ENCODE data around the gene ST8SIA5. TPM values are rescaled to one million over a fixed set of nuclear protein-coding genes. Genes with fewer than 3 reads are reported as not detected.

The ST8SIA5 gene
- total and polyA plus RNA-seq, 2 experiments from 2014 or later, result 3.3 to 4.8 TPM

- TF ChIP-seq, protein P1, sequence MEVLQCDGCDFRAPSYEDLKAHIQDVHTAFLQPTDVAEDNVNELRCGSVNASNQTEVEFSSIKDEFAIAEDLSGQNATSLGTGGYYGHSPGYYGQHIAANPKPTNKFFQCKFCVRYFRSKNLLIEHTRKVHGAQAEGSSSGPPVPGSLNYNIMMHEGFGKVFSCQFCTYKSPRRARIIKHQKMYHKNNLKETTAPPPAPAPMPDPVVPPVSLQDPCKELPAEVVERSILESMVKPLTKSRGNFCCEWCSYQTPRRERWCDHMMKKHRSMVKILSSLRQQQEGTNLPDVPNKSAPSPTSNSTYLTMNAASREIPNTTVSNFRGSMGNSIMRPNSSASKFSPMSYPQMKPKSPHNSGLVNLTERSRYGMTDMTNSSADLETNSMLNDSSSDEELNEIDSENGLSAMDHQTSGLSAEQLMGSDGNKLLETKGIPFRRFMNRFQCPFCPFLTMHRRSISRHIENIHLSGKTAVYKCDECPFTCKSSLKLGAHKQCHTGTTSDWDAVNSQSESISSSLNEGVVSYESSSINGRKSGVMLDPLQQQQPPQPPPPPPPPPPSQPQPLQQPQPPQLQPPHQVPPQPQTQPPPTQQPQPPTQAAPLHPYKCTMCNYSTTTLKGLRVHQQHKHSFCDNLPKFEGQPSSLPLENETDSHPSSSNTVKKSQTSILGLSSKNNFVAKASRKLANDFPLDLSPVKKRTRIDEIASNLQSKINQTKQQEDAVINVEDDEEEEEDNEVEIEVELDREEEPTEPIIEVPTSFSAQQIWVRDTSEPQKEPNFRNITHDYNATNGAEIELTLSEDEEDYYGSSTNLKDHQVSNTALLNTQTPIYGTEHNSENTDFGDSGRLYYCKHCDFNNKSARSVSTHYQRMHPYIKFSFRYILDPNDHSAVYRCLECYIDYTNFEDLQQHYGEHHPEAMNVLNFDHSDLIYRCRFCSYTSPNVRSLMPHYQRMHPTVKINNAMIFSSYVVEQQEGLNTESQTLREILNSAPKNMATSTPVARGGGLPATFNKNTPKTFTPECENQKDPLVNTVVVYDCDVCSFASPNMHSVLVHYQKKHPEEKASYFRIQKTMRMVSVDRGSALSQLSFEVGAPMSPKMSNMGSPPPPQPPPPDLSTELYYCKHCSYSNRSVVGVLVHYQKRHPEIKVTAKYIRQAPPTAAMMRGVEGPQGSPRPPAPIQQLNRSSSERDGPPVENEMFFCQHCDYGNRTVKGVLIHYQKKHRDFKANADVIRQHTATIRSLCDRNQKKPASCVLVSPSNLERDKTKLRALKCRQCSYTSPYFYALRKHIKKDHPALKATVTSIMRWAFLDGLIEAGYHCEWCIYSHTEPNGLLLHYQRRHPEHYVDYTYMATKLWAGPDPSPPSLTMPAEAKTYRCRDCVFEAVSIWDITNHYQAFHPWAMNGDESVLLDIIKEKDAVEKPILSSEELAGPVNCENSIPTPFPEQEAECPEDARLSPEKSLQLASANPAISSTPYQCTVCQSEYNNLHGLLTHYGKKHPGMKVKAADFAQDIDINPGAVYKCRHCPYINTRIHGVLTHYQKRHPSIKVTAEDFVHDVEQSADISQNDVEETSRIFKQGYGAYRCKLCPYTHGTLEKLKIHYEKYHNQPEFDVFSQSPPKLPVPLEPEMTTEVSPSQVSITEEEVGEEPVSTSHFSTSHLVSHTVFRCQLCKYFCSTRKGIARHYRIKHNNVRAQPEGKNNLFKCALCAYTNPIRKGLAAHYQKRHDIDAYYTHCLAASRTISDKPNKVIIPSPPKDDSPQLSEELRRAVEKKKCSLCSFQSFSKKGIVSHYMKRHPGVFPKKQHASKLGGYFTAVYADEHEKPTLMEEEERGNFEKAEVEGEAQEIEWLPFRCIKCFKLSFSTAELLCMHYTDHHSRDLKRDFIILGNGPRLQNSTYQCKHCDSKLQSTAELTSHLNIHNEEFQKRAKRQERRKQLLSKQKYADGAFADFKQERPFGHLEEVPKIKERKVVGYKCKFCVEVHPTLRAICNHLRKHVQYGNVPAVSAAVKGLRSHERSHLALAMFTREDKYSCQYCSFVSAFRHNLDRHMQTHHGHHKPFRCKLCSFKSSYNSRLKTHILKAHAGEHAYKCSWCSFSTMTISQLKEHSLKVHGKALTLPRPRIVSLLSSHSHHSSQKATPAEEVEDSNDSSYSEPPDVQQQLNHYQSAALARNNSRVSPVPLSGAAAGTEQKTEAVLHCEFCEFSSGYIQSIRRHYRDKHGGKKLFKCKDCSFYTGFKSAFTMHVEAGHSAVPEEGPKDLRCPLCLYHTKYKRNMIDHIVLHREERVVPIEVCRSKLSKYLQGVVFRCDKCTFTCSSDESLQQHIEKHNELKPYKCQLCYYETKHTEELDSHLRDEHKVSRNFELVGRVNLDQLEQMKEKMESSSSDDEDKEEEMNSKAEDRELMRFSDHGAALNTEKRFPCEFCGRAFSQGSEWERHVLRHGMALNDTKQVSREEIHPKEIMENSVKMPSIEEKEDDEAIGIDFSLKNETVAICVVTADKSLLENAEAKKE (CRISPR knock-in tag; IDR thresholded peaks at IDR 0.05), result no peak
- TF ChIP-seq ZNF114 (CRISPR knock-in tag; IDR thresholded peaks at IDR 0.05) (no peak), NANOG (IDR thresholded peaks at IDR 0.05; ENCODE audit: borderline replicate concordance) (no peak)
Observed at GRCh38 chr18:46789088-46789487, 32.2 kb upstream of the ST8SIA5 start (continued).

- Mint-ChIP-seq H3K36me3 (ENCODE audit: low read depth) (peaks cover 19% of the 10 kb centered on the region), H3K27me3 (ENCODE audit: insufficient read depth, low read depth, poor library complexity) (no peaks in the 10 kb centered on the region), H3K4me1 (no peaks in the 10 kb centered on the region), H3K27ac (no peak overlapping the region), H3K4me3 (no peak overlapping the region), H3K9me3 (peaks cover 25% of the 10 kb centered on the region)
- H4K20me1 ChIP-seq (replicated peaks; ENCODE audit: insufficient read depth), result no peaks in the 10 kb centered on the region
- peaks cover 4% of the 10 kb centered on the region; the same call in 1 of the 2 replicates for H3K4me1 ChIP-seq (ENCODE audit: insufficient read depth)
- ATAC-seq (no peak), DNase-seq (ENCODE audit: low spot score) (no peak)
- H3F3A ChIP-seq (replicated peaks; ENCODE audit: low read depth), result no peaks in the 10 kb centered on the region
- no peak overlapping the region for H3K4me3 ChIP-seq
- no peaks in the 10 kb centered on the region for H3K9me2 ChIP-seq (ENCODE audit: insufficient read depth)
- H3K36me3 ChIP-seq (ENCODE audit: insufficient read depth), result peaks cover 4% of the 10 kb centered on the region; the same call in 1 of the 2 replicates
- no peaks in the 10 kb centered on the region for H3K79me2 ChIP-seq (replicated peaks; ENCODE audit: insufficient read depth)
- no peak overlapping the region for H3K27ac ChIP-seq (ENCODE audit: low read depth)
- no peak overlapping the region for H3K4me2 ChIP-seq
- no peak overlapping the region for H2AFZ ChIP-seq
- H3K27me3 ChIP-seq (ENCODE audit: insufficient read depth), result no peaks in the 10 kb centered on the region
- no peak for TF ChIP-seq CREB1 (CRISPR knock-in tag; IDR thresholded peaks at IDR 0.05; ENCODE audit: low read depth)
- TF ChIP-seq, protein P1 (CRISPR knock-in tag; IDR thresholded peaks at IDR 0.05), result no peak
- TF ChIP-seq ETS1 (IDR thresholded peaks at IDR 0.05), result no peak
- TF ChIP-seq POLR2AphosphoS5 (IDR thresholded peaks at IDR 0.05; ENCODE audit: low read depth), result no peak
Observed at GRCh38 chr18:46787674-46788073, 30.8 kb upstream of the ST8SIA5 start.
